CD4-positive, alpha-beta T cell treated with Interferon alpha-2 for 1 hour (primary cell): Measurements from ENCODE around the gene SETX.

Experiments used
- DNase-seq, 2 donors: peaks; one replicate each; pipeline ENCODE4 v3.0.0-alpha.2; 2020 to 2022

The SETX gene

DNA sequence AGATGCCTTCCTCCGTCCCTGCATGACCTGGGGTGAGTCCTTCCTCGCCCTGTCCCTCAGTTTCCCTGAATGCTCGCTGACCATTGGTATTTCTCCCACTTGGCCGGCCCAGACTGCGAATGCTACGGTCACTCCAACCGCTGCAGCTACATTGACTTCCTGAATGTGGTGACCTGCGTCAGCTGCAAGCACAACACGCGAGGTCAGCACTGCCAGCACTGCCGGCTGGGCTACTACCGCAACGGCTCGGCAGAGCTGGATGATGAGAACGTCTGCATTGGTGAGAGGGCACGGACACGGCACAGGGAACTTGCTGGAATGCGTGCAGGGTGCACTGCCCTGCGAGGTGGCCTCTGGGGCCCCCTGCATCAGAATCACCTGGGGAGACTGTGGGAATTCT is 115.8 kb downstream of the SETX start:
- no peak for DNase-seq

DNA sequence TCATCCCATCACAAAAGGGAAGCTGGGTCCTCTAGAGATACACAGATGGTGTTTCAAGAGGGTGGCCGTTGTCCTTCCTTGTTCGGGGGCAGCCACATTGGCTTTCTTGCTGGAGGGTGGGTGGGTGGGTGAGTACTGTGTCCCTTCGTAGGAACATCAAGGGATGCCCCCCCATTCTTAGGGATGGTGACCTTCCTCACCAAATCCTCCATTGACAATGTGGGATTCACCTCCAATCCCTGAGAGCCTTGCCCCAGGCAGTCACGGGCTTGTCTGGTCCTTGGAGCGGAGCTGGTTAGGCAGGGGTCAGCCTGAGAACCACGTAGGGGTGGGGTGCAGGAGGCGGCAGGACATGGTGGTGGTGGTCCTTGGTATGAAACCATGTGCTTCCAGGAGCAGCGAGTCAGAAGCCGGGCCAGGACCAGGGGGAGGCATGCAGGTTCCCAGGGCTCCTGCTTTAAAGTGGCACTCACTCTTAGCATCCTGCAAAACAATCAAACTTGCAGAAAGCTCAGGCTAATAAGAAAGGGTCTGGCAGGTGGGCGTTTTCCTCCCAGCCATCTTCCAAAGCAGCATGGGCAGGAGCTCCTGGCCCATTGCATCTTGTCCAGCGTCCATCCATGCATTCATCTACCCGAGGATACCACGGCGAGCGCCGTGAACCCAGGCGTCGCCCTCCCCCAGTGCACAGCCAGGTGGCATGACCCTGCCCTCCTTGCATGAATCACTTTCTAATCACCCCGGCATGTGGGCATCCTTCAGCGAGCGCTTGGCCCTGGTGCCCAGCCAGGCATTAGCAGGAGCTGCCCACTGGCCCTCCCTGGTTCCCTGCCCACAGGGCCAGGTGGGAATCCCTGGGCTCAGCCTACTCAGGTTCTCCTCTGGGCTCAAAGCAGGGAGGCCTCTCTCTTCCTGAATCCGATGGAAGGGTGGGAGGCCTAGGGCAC is 116.5 kb downstream of the SETX start:
- no peak for DNase-seq

DNA sequence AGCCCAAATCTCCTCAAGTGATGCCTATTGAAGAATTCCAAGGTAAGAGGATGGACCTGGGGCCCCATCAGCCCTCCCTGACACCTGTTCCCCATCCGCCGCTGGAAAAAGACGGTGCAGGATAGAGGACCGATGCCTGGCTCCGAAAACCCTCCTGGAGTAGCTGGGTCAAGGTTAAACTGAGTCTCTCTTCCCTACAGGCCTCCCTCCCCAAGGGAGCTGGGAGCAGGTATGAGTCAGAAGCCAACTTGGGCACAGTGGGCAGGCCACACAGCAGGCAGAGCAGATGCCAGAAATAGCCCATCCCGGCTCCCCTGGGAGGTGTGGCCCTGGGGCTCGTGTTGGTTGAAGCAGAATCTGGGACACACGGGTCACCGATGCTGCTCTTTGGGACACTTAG is 117.3 kb downstream of the SETX start:
- no peak for DNase-seq

DNA sequence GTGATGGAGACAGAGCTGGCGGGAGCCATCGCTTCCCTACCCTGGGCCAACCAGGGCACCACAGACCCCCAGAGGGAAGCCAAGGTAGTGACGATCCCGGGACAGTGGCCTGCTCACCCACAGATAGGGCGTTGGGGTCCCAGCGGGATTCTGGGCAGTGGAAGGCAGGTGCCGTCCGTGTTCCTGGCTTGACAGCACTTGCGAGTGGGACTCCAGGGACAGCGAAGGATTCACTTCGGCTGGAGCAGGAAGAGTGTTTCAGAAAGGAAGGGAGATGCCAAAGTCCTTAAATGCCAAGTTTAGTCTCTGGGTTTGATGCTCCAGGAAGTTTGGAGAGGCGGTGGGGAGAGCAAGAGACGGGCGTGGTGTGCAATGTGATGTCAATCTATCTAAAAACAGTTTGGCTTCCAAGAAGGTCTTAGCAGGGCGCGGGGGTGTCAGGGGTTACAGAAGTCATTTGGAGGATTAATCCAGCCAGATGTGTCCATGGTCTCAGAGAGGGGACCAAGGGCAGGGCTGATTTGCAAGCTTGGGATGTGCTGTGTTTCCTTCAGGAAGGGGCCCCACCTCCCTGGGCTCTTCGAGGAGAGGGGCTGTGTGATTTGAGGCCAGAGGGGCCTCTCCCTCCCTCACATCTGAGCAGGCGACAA is 118.0 kb downstream of the SETX start:
- DNase-seq = no peak

DNA sequence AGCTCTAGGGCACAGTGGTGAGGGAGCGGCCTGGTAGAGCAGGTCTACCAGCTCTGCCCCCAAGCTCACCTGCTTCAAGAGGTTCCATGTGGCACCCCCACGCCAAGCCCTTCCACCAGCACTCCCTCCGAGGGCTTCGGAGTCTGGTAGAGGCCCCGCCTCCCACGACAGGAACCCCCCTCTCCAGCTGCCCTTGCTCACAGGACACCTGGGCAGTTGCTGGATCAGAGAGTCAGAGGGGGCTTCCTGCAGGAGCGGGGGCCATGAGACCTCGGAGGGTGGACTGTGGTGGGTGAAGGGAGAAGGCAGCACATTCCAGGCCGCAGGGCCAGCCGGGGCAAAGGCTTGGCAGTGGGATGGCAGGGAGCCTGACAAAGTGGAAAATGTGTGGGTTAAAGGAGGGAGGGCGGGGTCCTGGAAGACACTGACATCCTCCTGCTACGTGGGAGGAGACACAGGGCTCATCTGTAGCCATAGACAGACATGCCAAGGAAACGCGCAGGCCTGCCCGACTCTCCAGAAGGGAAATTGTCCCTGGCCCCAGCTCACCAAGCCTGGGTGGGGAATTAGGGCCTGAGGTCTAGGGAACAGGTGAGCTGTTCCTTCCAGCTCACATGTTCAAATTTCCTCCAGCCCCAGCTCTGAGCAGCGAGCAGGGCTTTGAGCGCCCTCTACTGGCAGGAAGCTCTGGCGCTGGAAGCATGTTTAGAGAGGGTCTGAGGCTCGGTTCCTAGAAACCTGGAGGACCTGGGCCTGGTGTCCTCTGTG is 118.7 kb downstream of the SETX start:
- peak; percentile 70 to 82 for DNase-seq

- DNase-seq = no peak
Measured at GRCh38 chr9:132235125-132235524, 119.7 kb downstream of the SETX start.

GRCh38 chr9:132234535-132234934 is 120.3 kb downstream of the SETX start:
- DNase-seq = no peak

- no peak for DNase-seq
Measured at GRCh38 chr9:132233138-132233537, 121.6 kb downstream of the SETX start.

GRCh38 chr9:132232522-132232921 is 122.3 kb downstream of the SETX start:
- DNase-seq = no peak

GRCh38 chr9:132231019-132231701 is 123.6 kb downstream of the SETX start:
- no peak for DNase-seq

- DNase-seq = no peak
Measured at GRCh38 chr9:132230605-132231004, 124.2 kb downstream of the SETX start.

DNA sequence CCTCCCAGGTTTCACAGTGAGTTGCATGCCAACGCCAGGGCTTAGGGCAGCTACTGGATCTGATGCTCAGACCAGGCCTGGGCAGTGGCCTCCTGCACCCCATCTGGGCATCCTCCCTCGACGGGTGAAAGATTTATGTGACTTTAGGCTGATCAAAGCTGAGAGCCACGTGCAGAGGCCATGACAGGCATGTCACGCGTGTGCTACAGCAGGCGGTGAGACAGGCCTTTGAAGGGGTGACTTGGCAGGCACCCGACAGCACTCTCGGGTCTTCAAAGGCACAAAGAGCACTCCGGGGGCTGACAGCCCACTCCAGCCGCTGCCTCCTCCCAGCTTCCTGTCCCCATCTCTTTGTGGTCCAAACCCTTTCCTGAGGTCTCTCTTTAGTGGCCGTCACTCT is 126.7 kb downstream of the SETX start:
- DNase-seq = no peak

DNA sequence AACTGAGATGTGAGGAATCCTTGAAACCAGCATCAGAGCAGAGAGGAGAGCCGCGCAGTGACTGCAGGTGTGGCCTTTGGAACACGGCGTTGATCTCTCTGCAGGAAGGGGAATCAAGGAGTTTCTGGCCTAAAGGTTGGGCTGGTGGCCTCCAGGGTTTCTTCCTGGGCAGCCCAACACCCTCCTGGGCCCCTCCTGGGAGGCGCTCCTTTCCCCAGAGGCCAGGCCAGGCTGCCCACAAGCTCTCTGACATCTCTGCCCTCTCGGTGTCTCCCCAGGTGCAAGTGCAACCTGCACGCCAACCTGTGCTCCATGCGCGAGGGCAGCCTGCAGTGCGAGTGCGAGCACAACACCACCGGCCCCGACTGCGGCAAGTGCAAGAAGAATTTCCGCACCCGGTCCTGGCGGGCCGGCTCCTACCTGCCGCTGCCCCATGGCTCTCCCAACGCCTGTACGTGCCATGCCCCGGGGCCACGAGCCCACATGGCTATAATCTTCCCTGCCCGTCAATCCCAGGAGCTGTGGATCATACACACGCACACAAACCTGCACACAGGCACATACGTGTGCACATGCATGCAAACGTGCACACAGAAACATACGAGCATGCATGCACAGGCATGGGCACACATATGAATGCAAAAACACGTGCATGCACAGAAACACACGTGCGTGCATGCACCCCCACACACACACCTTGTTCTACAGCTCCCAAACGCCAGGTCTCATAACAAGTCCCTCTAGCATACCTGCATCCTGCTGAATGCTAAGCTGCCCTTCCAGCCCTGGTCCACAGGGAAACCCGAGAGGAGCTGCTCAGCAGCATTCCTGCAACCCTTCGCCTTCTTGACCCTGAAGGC is 128.0 kb downstream of the SETX start:
- no peak for DNase-seq

DNA sequence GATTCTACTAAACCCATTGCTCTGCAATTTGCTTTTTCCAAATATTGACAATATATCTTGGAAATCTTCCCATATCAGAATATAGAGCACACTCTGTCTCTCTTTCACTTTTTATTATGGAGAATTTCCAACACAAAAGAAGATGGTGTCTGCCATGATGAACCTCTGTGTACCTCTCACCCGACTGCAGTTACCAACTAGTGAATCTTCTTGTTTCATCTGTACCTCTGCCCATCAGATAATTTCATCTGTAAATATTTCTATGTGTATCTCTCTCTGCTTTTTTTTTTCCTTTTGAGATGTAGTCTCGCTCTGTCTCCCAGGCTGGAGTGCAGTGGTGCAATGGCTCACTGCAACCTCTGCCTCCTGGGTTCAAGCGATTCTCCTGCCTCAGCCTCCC is 130.1 kb downstream of the SETX start:
- no peak for DNase-seq

DNA sequence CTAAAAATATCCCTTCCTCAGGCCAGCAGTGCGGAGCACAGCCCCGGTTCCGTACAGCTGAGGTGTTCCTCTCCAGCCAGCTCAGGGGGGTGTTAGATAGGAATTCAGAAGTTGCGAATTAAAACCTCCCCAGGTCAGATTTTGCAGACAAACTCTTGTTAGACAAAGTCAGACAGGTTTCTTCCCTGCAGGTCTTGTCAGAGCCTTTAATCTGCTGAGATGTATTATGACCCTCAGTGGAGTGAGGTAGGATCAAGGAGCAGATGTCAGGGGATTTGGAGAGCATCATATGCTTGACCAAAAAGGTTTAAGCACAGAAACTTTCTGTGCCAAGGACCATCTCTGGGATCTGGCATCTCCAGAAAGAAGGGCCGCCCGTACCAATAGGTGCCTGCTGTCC is 132.8 kb downstream of the SETX start:
- no peak for DNase-seq

DNA sequence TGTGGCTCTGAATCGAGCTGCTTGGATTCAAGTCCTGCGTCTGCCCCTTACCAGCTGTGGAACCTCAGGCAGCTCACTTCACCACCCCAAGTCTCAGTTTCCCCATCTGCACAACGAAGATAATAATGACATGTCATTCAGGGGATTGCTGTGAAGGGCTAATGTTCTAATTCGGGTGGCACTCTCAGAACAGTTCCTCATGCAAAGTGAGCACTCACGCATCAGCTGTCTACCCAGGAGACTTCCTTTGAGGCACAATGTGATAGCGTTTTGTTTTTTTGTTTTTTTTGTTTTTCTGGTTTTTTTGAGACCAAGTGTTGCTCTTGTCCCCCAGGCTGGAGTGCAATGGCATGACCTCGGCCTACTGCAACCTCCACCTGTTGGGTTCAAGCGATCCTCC is 136.6 kb downstream of the SETX start:
- no peak for DNase-seq

- peak in 1 of 2 donors; percentile 27 for DNase-seq
Measured at GRCh38 chr9:132216861-132217619, 137.7 kb downstream of the SETX start.

DNA sequence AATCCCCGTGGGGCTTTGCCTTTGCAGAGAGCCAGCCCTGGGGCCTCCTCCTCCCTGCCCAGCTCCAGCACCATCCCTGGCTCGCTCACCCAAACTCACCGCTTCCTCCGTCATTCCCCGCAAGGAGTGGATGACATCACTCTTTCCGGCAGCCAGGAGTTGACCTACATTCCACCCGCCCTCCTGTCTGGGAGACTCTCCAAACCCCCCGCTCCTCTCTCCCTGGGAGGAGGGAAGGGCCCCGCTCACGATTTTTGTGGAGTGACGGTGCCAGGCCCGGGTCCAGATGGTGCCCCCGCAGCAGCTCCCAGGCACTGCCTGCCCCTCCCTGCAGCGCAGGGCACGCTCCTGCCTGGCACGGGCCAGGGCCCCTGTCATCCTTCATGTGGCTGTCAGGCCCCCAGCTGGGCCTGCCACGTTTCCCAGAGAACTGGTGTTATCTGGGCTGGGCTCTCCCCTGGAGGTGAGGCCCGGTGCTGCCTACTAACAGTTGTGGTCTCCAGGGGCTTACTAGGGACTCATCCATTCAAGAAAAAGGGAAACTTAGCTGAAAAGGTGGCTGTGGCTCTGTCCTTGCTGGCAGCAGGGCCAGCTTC is 140.7 kb downstream of the SETX start:
- DNase-seq = no peak

GRCh38 chr9:132211570-132211969 is 143.2 kb downstream of the SETX start:
- DNase-seq = no peak
